Mucosa of descending colon (tissue), 3 donors: ENCODE measurements around the gene KIF23. TPM values are rescaled to one million over a fixed set of nuclear protein-coding genes. Genes with fewer than 3 reads are reported as not detected.

ENCODE experiments used
- ATAC-seq: fragments of 200-7000 bp; cut with Tn5 transposase; one replicate; pipeline ENCODE4 v1.9.1; 2020; ENCODE audit warnings: mild to moderate bottlenecking, moderate library complexity
- DNase-seq, 3 donors: peaks; one replicate each; pipeline ENCODE4 v3.0.0-alpha.2; 2020
- H3K36me3 ChIP-seq: fragments of 200-600 bp; one replicate; pipeline ENCODE4 v1.8.0; 2021; ENCODE audit warnings: low read depth, mild to moderate bottlenecking
- H3K4me1 ChIP-seq: fragments of 200-600 bp; one replicate; pipeline ENCODE4 v1.8.0; 2021; ENCODE audit warnings: low read depth, mild to moderate bottlenecking
- H3K4me3 ChIP-seq: fragments of 200-600 bp; one replicate; pipeline ENCODE4 v1.8.0; 2021; ENCODE audit warnings: mild to moderate bottlenecking
- H3K9me3 ChIP-seq: fragments of 200-600 bp; one replicate; pipeline ENCODE4 v1.8.0; 2021; ENCODE audit warnings: mild to moderate bottlenecking
- intact Hi-C, 2 donors: fragments of 100-400 bp; cut with DNase I in 1 of 2; cut with micrococcal nuclease in 1 of 2; formaldehyde crosslinking; loops; one replicate each; pipeline versions ENCODE4 v1.11.0 to v1.11.1; 2022; cut with DNase I, micrococcal nuclease
- total RNA-seq, 3 donors: library from RNA; stranded (reverse); fragmentation: NEBNext Ultra II Directional in 2 of 3; extraction: Animal tissue kit (Norgen Biotek cat#: 25700) in 2 of 3; gene quantifications; one replicate each; pipeline versions ENCODE4 v1.2.1 to v1.2.4, GENCODE V29; 2021 to 2023
- TF ChIP-seq, protein P1 (sequence below): fragments of 200-600 bp; IDR thresholded peaks from one replicate; pipeline ENCODE4 v1.8.0; 2022; ENCODE audit warnings: antibody characterized with exemption, mild to moderate bottlenecking
- donor health status: DM: no; HTN: no; CAD: no; lungs with moderate emphysema.
- donor health status: DM: no; HTN: no; CAD: no.
- donor health status: DM: no; HTN: yes; CAD: no.

Gene KIF23
- total RNA-seq, 3 donors from 2014 or later = 3.1 to 11.2 (median 4.4) TPM

DNA sequence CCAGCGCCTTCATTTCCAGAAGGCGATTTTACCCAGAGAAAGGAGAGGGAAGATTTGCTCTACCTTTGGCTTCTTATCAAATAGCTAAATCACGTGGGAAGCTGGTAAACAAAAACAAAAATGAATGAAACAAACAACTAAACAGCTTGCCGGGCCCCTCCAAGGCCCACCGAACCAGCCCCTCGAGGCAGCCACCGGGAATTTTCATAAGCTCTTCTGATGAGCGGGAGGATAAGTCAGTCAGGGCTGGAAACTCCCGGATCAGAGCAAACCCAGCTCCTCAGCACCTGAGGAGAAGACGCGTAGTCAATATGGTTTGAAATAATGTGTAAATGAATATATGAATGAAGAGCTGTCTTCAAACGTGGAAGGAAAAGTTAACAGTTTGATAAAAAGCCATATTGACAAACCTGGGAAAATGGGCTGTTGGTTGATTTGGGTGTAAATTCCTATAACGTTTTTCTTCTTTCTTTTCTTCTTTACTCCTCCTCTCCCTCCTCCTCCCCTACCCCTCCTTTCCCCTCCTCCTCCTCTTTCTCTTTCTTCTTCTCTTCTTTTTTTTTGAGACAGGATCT, 49.1 kb downstream of the KIF23 start:
- peak overlapping the region; percentile 19 for H3K4me3 ChIP-seq
- DNase-seq (no peak), ATAC-seq (no peak)
- H3K4me1 ChIP-seq = peaks cover 23% of the 10 kb centered on the region
- peaks cover 3% of the 10 kb centered on the region for H3K36me3 ChIP-seq
- no peaks in the 10 kb centered on the region for H3K9me3 ChIP-seq
- TF ChIP-seq, protein P1, sequence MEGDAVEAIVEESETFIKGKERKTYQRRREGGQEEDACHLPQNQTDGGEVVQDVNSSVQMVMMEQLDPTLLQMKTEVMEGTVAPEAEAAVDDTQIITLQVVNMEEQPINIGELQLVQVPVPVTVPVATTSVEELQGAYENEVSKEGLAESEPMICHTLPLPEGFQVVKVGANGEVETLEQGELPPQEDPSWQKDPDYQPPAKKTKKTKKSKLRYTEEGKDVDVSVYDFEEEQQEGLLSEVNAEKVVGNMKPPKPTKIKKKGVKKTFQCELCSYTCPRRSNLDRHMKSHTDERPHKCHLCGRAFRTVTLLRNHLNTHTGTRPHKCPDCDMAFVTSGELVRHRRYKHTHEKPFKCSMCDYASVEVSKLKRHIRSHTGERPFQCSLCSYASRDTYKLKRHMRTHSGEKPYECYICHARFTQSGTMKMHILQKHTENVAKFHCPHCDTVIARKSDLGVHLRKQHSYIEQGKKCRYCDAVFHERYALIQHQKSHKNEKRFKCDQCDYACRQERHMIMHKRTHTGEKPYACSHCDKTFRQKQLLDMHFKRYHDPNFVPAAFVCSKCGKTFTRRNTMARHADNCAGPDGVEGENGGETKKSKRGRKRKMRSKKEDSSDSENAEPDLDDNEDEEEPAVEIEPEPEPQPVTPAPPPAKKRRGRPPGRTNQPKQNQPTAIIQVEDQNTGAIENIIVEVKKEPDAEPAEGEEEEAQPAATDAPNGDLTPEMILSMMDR = no peak
- intact Hi-C loops = no loop called here

DNA sequence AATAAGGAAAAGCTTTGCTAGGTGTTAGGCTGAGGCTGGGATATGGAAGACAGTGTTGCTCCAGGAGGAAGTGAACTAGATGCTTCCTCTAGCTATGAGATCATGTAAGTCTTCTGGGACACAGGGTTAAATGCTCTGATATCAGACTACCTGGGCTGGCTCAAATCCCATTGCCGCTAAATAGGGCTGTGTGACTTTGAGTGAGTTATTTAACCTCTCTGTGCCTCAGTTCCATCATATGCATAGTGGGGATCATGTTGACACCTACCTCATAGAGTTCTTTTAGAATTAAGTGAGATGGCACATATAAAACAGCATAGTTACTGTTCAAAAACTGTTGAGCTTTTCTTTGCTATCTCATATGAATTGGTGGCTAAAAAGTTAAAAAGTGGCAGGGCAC, 51.1 kb downstream of the KIF23 start:
- TF ChIP-seq, protein P1 = no peak
- DNase-seq (no peak), ATAC-seq (no peak)
- H3K4me3 ChIP-seq = no peak overlapping the region
- H3K9me3 ChIP-seq = no peaks in the 10 kb centered on the region
- peaks cover 3% of the 10 kb centered on the region for H3K36me3 ChIP-seq
- peaks cover 24% of the 10 kb centered on the region for H3K4me1 ChIP-seq
- intact Hi-C loops = no loop called here

DNA sequence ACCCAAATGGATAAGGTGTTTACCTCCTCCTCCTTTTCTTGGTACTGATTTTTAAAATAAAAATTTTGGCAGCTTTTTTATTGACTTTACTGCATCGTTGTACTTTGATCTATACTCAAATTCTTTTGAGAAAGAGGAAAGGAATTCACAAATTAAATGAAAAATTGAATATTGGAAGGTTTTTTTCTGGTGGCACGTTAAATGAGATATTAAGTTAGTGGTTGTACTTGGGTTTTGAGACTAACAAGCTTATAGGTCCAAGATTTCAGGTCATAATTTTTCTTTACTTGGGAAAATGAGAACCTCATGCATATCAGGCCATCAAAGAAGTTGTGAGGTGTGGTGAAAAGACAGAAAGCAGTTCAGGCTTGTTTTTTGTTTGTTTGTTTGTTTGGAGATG, 52.6 kb downstream of the KIF23 start:
- Histone ChIP-seq H3K4me3 (no peak overlapping the region), H3K4me1 (peaks cover 21% of the 10 kb centered on the region), H3K36me3 (peaks cover 3% of the 10 kb centered on the region), H3K9me3 (no peaks in the 10 kb centered on the region)
- DNase-seq (no peak), ATAC-seq (no peak)
- TF ChIP-seq, protein P1 = no peak
- intact Hi-C loops = no loop called here

DNA sequence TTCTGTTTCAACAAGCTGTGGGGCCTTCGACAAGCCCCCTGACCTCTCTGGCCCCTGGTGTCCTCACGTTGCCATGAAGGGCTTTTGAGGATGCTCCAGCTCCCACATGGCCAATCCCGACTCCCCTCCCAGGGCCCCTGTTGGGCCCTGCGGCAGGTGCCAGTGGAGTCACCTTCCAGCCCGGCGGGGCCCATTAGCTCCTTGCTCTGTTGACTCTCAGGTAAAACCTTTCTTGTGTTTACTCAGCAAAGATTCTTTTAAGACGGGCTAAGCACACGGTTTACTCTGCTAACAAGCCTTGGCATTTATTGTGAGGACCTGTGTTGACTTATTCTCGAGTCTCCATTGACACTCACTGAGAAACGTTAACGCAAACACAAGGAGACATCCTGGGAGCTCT, 53.5 kb downstream of the KIF23 start:
- TF ChIP-seq, protein P1 = no peak
- Histone ChIP-seq H3K9me3 (no peaks in the 10 kb centered on the region), H3K4me1 (peaks cover 17% of the 10 kb centered on the region), H3K4me3 (no peak overlapping the region), H3K36me3 (peaks cover 2% of the 10 kb centered on the region)
- DNase-seq (peak in 1 of 3 donors; percentile 61), ATAC-seq (peak; percentile 32)
- intact Hi-C loops = no loop called here

DNA sequence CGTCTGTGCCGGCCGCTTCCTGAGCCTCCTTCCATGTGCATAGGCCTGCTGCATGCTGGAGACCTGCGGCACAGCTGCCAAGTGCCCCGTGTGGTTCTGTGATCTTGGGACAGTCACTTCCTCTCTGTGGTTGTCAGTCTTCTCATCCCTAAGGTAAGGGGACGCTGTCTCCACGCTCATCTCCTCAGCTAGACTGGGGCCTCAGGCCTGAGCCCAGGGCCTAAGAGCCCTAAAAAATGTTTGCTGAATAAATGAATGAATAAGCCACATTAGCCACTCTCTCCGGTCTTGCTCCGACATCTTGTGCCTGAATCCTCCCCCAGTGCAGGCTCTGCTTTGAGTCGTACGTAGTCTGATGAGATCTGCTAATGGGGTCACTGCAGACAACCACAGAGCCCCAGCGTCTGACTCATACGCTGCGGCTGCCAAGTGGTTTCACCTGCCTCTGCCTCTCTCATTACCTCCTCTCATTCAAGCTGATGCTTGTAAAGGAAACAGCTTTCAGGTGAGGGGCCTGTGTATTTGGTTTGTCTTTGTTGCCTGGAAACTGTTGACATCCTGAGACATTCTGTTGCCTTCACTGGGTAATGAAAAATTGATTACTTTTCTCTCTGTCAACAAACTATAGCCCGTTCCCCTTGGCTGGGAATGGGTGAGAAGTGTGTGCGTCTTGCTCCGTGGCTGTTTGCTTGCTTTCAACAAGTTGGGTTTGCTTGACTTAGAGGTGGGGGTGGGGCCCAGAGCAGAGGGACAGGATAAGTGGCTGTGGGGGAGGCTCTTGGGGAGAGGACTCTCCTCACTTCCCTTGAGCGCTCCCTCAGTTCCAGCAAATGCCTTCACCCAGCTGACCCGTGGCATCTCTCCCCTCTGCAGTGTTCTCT, 54.3 kb downstream of the KIF23 start:
- Histone ChIP-seq H3K4me1 (peaks cover 12% of the 10 kb centered on the region), H3K9me3 (no peaks in the 10 kb centered on the region), H3K4me3 (no peak overlapping the region), H3K36me3 (no peaks in the 10 kb centered on the region)
- TF ChIP-seq, protein P1 = no peak
- DNase-seq (peak; percentile 56 to 66 (median 57)), ATAC-seq (peak; percentile 82)
- intact Hi-C loops = no loop called here
